Measurements from ENCODE around the gene AMIGO1.

Gene AMIGO1

DNA sequence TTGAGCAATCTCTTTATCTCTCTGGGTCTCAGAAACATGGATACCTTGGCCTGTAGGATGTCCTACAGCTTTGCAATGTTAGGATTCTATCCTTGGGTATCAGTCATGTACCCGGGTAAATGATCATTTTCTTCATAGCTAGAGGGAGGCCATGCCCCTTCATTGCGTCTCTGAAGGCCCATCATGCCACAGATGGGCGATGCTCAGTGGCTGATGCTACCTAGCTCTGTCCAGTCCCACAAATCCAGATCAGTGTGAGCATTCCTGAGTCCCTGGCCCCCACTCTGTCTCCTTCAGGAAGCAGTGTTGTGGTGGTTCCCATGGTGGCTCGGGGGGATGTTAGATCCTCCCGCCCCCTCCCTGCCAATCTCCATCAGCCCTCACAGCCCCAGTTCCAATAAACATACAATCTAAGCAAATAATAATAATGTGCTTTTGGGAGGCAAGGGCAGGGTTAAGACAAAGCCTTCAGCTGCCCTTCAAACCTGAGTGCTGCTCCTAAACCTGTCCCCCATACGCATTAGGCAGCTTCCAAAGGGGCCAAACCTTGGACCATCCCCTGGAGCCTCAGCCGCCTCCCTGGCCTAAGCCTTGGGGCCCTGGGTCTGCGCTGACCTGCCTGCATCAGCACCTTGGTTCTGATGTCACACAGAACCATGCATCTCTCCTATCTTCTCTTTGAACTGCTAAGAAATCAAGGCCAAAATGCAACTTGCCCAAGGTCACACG lies 29.5 kb upstream of the AMIGO1 start:
- H3K4me1 Mint-ChIP-seq: no peaks in the 10 kb centered on the region
- H3K36me3 Mint-ChIP-seq: no peaks in the 10 kb centered on the region
- no peaks in the 10 kb centered on the region for H3K9me3 Mint-ChIP-seq
- no peak overlapping the region for H3K4me3 Mint-ChIP-seq
- DNase-seq (ENCODE audit: low spot score in 2 of 2) (no peak), ATAC-seq (no peak)
- H3K27ac Mint-ChIP-seq: no peak overlapping the region

DNA sequence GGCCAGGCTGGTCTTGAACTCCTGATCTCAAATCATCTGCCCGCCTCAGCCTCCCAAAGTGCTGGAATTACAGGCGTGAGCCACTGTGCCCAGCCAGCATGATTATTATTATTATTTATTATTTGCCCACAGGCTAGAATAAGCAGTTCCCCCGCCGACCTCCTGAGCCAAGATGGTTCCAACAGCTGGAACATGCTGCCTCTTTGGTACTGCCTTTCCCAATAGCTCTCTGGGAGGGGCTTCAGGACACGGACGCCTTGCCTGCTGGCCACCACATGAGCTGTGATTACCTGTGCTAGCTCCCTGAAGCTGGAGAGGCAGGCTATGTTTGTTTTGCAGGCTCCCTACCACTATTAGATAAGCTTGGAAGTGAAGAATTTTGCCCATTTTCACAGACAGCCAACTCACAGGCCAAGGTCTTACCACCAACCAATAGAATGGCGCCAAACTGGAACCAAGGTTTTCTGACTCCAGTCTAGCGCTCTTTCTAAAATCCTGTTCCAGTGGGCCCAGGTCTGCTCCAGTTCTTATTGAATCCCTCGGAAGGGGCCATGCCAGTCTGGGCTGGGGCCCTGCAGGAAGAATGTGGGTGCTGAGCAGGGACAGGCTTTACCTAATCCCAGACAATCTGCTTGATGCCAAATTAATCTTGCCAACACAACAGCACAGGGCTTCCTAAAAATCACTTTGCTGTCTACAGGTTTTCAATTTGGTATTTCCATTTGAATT lies 28.1 kb upstream of the AMIGO1 start:
- H3K27ac Mint-ChIP-seq: no peak overlapping the region
- no peaks in the 10 kb centered on the region for H3K9me3 Mint-ChIP-seq
- no peaks in the 10 kb centered on the region for H3K36me3 Mint-ChIP-seq
- no peak overlapping the region for H3K4me3 Mint-ChIP-seq
- H3K4me1 Mint-ChIP-seq: peaks cover 6% of the 10 kb centered on the region
- DNase-seq (ENCODE audit: low spot score in 2 of 2) (no peak), ATAC-seq (no peak)

GRCh38 chr1:109535971-109536491 lies 26.5 kb upstream of the AMIGO1 start:
- DNase-seq (ENCODE audit: low spot score in 2 of 2) (no peak), ATAC-seq (no peak)
- H3K9me3 Mint-ChIP-seq: no peaks in the 10 kb centered on the region
- H3K4me3 Mint-ChIP-seq: no peak overlapping the region
- H3K4me1 Mint-ChIP-seq: peaks cover 19% of the 10 kb centered on the region
- no peaks in the 10 kb centered on the region for H3K36me3 Mint-ChIP-seq
- peak overlapping the region; percentile 38 for H3K27ac Mint-ChIP-seq

- Mint-ChIP-seq H3K27ac (peak overlapping the region; percentile 38), H3K4me3 (no peak overlapping the region), H3K9me3 (no peaks in the 10 kb centered on the region), H3K36me3 (no peaks in the 10 kb centered on the region), H3K4me1 (peaks cover 22% of the 10 kb centered on the region)
- ATAC-seq (no peak), DNase-seq (ENCODE audit: low spot score in 2 of 2) (no peak)
Observed at GRCh38 chr1:109535481-109535880, 26.0 kb upstream of the AMIGO1 start.

GRCh38 chr1:109534307-109534858 lies 24.9 kb upstream of the AMIGO1 start:
- Mint-ChIP-seq H3K4me1 (peaks cover 22% of the 10 kb centered on the region), H3K4me3 (no peak overlapping the region), H3K27ac (no peak overlapping the region), H3K36me3 (no peaks in the 10 kb centered on the region), H3K9me3 (no peaks in the 10 kb centered on the region)
- ATAC-seq: no peak
- DNase-seq (ENCODE audit: low spot score in 2 of 2): no peak

DNA sequence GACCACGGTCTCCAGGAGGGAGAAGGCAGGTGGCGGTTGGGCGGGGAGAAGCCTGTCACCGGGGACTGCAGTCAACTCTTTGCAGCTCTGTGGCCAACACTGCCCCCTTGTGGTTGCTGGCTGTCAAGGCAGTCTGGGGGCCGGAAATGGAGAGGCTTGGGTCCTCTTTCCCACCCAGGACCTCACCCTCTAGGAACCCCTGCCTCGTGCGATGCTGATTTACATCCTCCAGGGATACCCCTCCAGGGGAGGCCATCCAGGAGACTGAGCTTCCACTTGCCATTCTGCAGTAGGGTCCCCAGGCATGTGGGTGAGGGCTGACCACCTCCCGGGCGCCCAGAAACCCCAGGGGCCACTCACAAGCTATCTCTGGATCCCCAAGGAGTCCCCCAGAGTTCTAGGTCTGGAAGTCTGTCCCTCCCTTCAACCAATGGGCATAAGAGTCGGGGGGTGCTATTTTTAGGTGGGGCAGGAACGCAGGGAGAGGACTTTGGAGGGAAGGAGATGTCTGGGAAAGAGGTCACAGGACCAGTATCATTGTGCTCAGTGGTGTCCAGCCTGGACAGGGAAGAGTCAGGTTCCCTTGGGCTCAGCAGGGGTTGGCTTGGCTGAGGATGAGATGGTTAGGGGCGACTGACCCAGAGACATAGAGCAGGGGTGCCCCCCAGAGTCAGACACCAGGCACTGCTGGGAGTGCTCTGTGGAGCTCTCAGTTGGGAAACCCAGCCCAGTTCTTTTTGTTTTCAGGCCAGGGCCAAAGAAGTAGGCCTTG lies 23.0 kb upstream of the AMIGO1 start:
- H3K27ac Mint-ChIP-seq: peak overlapping the region; percentile 97
- H3K4me3 Mint-ChIP-seq: peak overlapping the region; percentile 71
- H3K36me3 Mint-ChIP-seq: no peaks in the 10 kb centered on the region
- peak; percentile 94 to 97 for DNase-seq (ENCODE audit: low spot score in 2 of 2)
- H3K9me3 Mint-ChIP-seq: no peaks in the 10 kb centered on the region
- ATAC-seq: peak; percentile 93
- peaks cover 22% of the 10 kb centered on the region for H3K4me1 Mint-ChIP-seq

DNA sequence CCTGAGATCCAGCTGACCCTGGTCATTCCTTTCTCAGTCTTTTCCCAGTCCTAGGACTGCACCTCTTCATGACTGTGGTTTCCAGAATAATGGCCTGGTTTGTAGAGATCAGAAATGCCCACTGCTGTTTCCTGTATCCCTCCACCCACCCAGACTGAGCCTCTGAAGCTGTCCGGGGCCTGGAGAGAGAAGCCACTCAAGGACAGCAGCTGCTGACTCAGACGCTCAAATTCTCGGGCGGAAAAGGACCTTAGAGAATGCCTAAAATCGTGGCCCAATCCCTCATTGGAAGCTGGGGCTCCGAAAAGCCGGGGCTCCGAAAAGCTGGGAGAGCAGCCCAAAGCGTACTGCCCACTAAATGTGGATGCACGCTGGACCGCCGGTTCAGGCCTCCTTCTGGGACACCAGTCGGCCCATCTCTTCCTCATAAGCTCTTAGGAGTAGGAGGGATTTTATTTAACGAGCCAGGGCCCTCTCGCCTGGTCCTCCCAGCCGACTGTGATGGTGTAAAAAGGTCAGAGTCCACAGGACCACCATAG lies 22.4 kb upstream of the AMIGO1 start:
- no peaks in the 10 kb centered on the region for H3K36me3 Mint-ChIP-seq
- no peak for DNase-seq (ENCODE audit: low spot score in 2 of 2)
- peaks cover 22% of the 10 kb centered on the region for H3K4me1 Mint-ChIP-seq
- peak overlapping the region; percentile 71 for H3K4me3 Mint-ChIP-seq
- H3K9me3 Mint-ChIP-seq: no peaks in the 10 kb centered on the region
- peak overlapping the region; percentile 97 for H3K27ac Mint-ChIP-seq
- no peak for ATAC-seq

- Mint-ChIP-seq H3K9me3 (no peaks in the 10 kb centered on the region), H3K27ac (peak overlapping the region; percentile 58), H3K36me3 (no peaks in the 10 kb centered on the region), H3K4me1 (peaks cover 22% of the 10 kb centered on the region), H3K4me3 (no peak overlapping the region)
- no peak for DNase-seq (ENCODE audit: low spot score in 2 of 2)
- no peak for ATAC-seq
Observed at GRCh38 chr1:109531380-109531779, 21.9 kb upstream of the AMIGO1 start.

- no peaks in the 10 kb centered on the region for H3K36me3 Mint-ChIP-seq
Observed at GRCh38 chr1:109530457-109531087, 21.0 kb upstream of the AMIGO1 start.

GRCh38 chr1:109529881-109530456 lies 20.4 kb upstream of the AMIGO1 start:
- no peak for ATAC-seq
- no peaks in the 10 kb centered on the region for H3K9me3 Mint-ChIP-seq
- peaks cover 22% of the 10 kb centered on the region for H3K4me1 Mint-ChIP-seq
- no peak overlapping the region for H3K4me3 Mint-ChIP-seq
- no peak for DNase-seq (ENCODE audit: low spot score in 2 of 2)
- H3K27ac Mint-ChIP-seq: peak overlapping the region; percentile 40
- no peaks in the 10 kb centered on the region for H3K36me3 Mint-ChIP-seq

More at GRCh38 chr1:109530457-109531087, 21.0 kb upstream of the AMIGO1 start:
- DNase-seq (ENCODE audit: low spot score in 2 of 2): no peak
- Mint-ChIP-seq H3K4me3 (no peak overlapping the region), H3K4me1 (peaks cover 22% of the 10 kb centered on the region), H3K9me3 (no peaks in the 10 kb centered on the region), H3K27ac (peak overlapping the region; percentile 58)
- no peak for ATAC-seq

DNA sequence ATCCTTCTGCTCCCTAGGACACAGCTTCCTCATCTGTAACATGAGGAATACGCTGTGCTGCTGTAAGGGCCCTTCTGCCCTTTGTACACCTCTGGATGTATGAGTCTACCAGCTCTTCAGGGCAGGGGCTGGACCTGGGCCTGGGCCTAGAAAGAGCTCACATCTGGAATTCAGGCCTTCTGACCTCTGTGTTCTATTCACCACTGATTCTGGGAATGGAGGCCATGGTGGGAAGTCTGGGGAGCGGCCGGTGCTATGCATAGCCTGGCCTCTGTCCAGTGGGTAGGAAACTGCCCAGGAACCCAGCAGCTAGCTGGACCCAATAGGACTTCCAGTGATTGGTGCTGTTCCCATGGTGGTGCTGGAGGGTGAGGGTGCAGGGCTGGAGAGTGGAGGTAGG lies 19.2 kb upstream of the AMIGO1 start:
- peaks cover 22% of the 10 kb centered on the region for H3K4me1 Mint-ChIP-seq
- no peak for ATAC-seq
- peak overlapping the region; percentile 40 for H3K27ac Mint-ChIP-seq
- DNase-seq (ENCODE audit: low spot score in 2 of 2): no peak
- H3K36me3 Mint-ChIP-seq: no peaks in the 10 kb centered on the region
- H3K4me3 Mint-ChIP-seq: no peak overlapping the region
- H3K9me3 Mint-ChIP-seq: no peaks in the 10 kb centered on the region

- H3K9me3 Mint-ChIP-seq: no peaks in the 10 kb centered on the region
- ATAC-seq: no peak
- DNase-seq (ENCODE audit: low spot score in 2 of 2): no peak
- H3K4me1 Mint-ChIP-seq: peaks cover 20% of the 10 kb centered on the region
- H3K4me3 Mint-ChIP-seq: no peak overlapping the region
- H3K27ac Mint-ChIP-seq: peak overlapping the region; percentile 20
- H3K36me3 Mint-ChIP-seq: no peaks in the 10 kb centered on the region
Observed at GRCh38 chr1:109527846-109528695, 18.5 kb upstream of the AMIGO1 start.

GRCh38 chr1:109527098-109527811 lies 17.7 kb upstream of the AMIGO1 start:
- Mint-ChIP-seq H3K27ac (peak overlapping the region; percentile 20), H3K36me3 (no peaks in the 10 kb centered on the region), H3K9me3 (no peaks in the 10 kb centered on the region), H3K4me3 (no peak overlapping the region), H3K4me1 (peaks cover 12% of the 10 kb centered on the region)
- DNase-seq (ENCODE audit: low spot score in 2 of 2) (no peak), ATAC-seq (no peak)

Measured in stimulated activated effector memory CD8-positive, alpha-beta T cell treated with anti-CD3 and anti-CD28 coated beads, Interleukin-12 subunit alpha, Interleukin-12 subunit beta, amount 100 ng/mL, for 72 hours (primary cell).